Mucosa of descending colon (tissue), 3 donors: ENCODE data around the gene ANO4. TPM values are rescaled to one million over a fixed set of nuclear protein-coding genes. Genes with fewer than 3 reads are reported as not detected.

Experiments used
- ATAC-seq: fragments of 200-7000 bp; cut with Tn5 transposase; one replicate; pipeline ENCODE4 v1.9.1; 2020; ENCODE audit warnings: mild to moderate bottlenecking, moderate library complexity
- DNase-seq, 3 donors: peaks; one replicate each; pipeline ENCODE4 v3.0.0-alpha.2; 2020
- H3K36me3 ChIP-seq: fragments of 200-600 bp; one replicate; pipeline ENCODE4 v1.8.0; 2021; ENCODE audit warnings: low read depth, mild to moderate bottlenecking
- H3K4me1 ChIP-seq: fragments of 200-600 bp; one replicate; pipeline ENCODE4 v1.8.0; 2021; ENCODE audit warnings: low read depth, mild to moderate bottlenecking
- H3K4me3 ChIP-seq: fragments of 200-600 bp; one replicate; pipeline ENCODE4 v1.8.0; 2021; ENCODE audit warnings: mild to moderate bottlenecking
- H3K9me3 ChIP-seq: fragments of 200-600 bp; one replicate; pipeline ENCODE4 v1.8.0; 2021; ENCODE audit warnings: mild to moderate bottlenecking
- CTCF ChIP-seq: fragments of 200-600 bp; IDR thresholded peaks from one replicate; pipeline ENCODE4 v1.8.0; 2022; ENCODE audit warnings: antibody characterized with exemption, mild to moderate bottlenecking
- intact Hi-C, 2 donors: fragments of 100-400 bp; cut with DNase I in 1 of 2; cut with micrococcal nuclease in 1 of 2; formaldehyde crosslinking; loops; one replicate each; pipeline versions ENCODE4 v1.11.0 to v1.11.1; 2022; cut with DNase I, micrococcal nuclease
- total RNA-seq, 3 donors: library from RNA; stranded (reverse); fragmentation: NEBNext Ultra II Directional in 2 of 3; extraction: Animal tissue kit (Norgen Biotek cat#: 25700) in 2 of 3; gene quantifications; one replicate each; pipeline versions ENCODE4 v1.2.1 to v1.2.4, GENCODE V29; 2021 to 2023
- donor health status: DM: no; HTN: no; CAD: no; lungs with moderate emphysema.
- donor health status: DM: no; HTN: no; CAD: no.
- donor health status: DM: no; HTN: yes; CAD: no.

Gene ANO4
- total RNA-seq, 3 donors from 2014 or later, result 0.13 to 1.9 (median 0.14) TPM

GRCh38 chr12:101015044-101015443, 220.5 kb downstream of the ANO4 start:
- TF ChIP-seq CTCF, result no peak
- ATAC-seq (no peak), DNase-seq (no peak)
- intact Hi-C loops, result no loop called here
- no peak overlapping the region for H3K4me3 ChIP-seq
- no peaks in the 10 kb centered on the region for H3K4me1 ChIP-seq
- H3K36me3 ChIP-seq, result no peaks in the 10 kb centered on the region
- no peaks in the 10 kb centered on the region for H3K9me3 ChIP-seq

GRCh38 chr12:101018540-101018939, 224.0 kb downstream of the ANO4 start:
- ATAC-seq (no peak), DNase-seq (no peak)
- Histone ChIP-seq H3K9me3 (no peaks in the 10 kb centered on the region), H3K4me1 (no peaks in the 10 kb centered on the region), H3K36me3 (no peaks in the 10 kb centered on the region), H3K4me3 (no peak overlapping the region)
- intact Hi-C loops, result no loop called here
- TF ChIP-seq CTCF, result no peak

- H3K4me1 ChIP-seq, result no peaks in the 10 kb centered on the region
- no peak for TF ChIP-seq CTCF
- H3K4me3 ChIP-seq, result no peak overlapping the region
- H3K36me3 ChIP-seq, result no peaks in the 10 kb centered on the region
- intact Hi-C loops, result no loop called here
- no peaks in the 10 kb centered on the region for H3K9me3 ChIP-seq
- DNase-seq, result no peak
- no peak for ATAC-seq
Measured at GRCh38 chr12:101019201-101019600, 224.6 kb downstream of the ANO4 start.

GRCh38 chr12:101019667-101020066, 225.1 kb downstream of the ANO4 start:
- no peak for TF ChIP-seq CTCF
- Histone ChIP-seq H3K9me3 (no peaks in the 10 kb centered on the region), H3K4me1 (no peaks in the 10 kb centered on the region), H3K4me3 (no peak overlapping the region), H3K36me3 (no peaks in the 10 kb centered on the region)
- intact Hi-C loops, result no loop called here
- no peak for DNase-seq
- ATAC-seq, result no peak

GRCh38 chr12:101021442-101021841, 226.9 kb downstream of the ANO4 start:
- no peak for ATAC-seq
- TF ChIP-seq CTCF, result no peak
- DNase-seq, result no peak
- intact Hi-C loops, result no loop called here
- H3K36me3 ChIP-seq, result no peaks in the 10 kb centered on the region
- no peak overlapping the region for H3K4me3 ChIP-seq
- H3K9me3 ChIP-seq, result no peaks in the 10 kb centered on the region
- H3K4me1 ChIP-seq, result no peaks in the 10 kb centered on the region

- Histone ChIP-seq H3K4me1 (no peaks in the 10 kb centered on the region), H3K36me3 (no peaks in the 10 kb centered on the region), H3K4me3 (no peak overlapping the region), H3K9me3 (no peaks in the 10 kb centered on the region)
- DNase-seq (no peak), ATAC-seq (no peak)
- no peak for TF ChIP-seq CTCF
- intact Hi-C loops, result no loop called here
Measured at GRCh38 chr12:101021911-101022388, 227.4 kb downstream of the ANO4 start.
